ENCODE measurements around the gene SRD5A3. TPM values are rescaled to one million over a fixed set of nuclear protein-coding genes. Genes with fewer than 3 reads are reported as not detected.

SRD5A3 gene
- total and polyA plus RNA-seq, 8 donors: 12.1 to 31.3 (median 15.7) TPM

DNA sequence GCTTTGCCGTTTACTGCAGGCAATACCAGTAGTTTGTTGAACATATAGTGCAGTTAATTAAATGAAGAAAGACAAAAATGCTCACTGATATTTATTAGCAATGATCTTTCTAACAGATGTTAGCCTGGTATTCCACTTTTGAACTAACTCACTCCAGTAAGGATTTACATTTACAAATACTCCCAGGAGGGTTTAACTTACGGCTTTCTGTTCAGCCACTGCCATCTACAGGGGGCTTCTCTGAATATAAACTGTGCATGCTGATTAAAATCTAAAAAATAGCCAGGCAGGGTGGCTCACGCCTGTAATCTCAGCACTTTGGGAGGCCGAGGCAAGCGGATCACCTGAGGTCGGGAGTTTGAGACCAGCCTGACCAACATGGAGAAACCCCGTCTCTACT, 2.2 kb upstream of the SRD5A3 start:
- ATAC-seq (no peak), DNase-seq (no peak)
- intact Hi-C loops (cut with DNase I): loop anchor here in 1 of 2 donors (10.0 kb wide), 1 partner anchor 201 kb away; the partner anchor contains the start of gene CLOCK
- Histone ChIP-seq H3K4me3 (no peak overlapping the region), H3K36me3 (no peaks in the 10 kb centered on the region), H3K9me3 (no peaks in the 10 kb centered on the region), H3K27me3 (no peaks in the 10 kb centered on the region), H3K4me1 (peaks cover 11 to 28% of the 10 kb centered on the region in 2 donors), H3K27ac (no peak overlapping the region)
- no peak for TF ChIP-seq CTCF (IDR thresholded peaks at IDR 0.05)

GRCh38 chr4:55345054-55345453, 988 bp upstream of the SRD5A3 start:
- Histone ChIP-seq H3K4me3 (no peak overlapping the region), H3K36me3 (no peaks in the 10 kb centered on the region), H3K27ac (no peak overlapping the region), H3K4me1 (peaks cover 11 to 29% of the 10 kb centered on the region in 2 donors), H3K9me3 (no peaks in the 10 kb centered on the region), H3K27me3 (no peaks in the 10 kb centered on the region)
- intact Hi-C loops (cut with DNase I): loop anchor here in 1 of 2 donors (10.0 kb wide), 1 partner anchor 200 kb away; the partner anchor contains the start of gene CLOCK
- DNase-seq: no peak
- no peak for ATAC-seq
- TF ChIP-seq CTCF (IDR thresholded peaks at IDR 0.05): no peak

GRCh38 chr4:55346851-55347255, 811 bp downstream of the SRD5A3 start:
- no peaks in the 10 kb centered on the region for H3K36me3 ChIP-seq
- peak overlapping the region; percentile 97 to 98 for H3K27ac ChIP-seq
- no peak for DNase-seq
- H3K27me3 ChIP-seq: no peaks in the 10 kb centered on the region
- H3K4me1 ChIP-seq: peaks cover 11 to 29% of the 10 kb centered on the region in 2 donors
- ATAC-seq: peak; percentile 9
- peak overlapping the region; percentile 59 to 60 for H3K4me3 ChIP-seq
- no peaks in the 10 kb centered on the region for H3K9me3 ChIP-seq
- intact Hi-C loops (cut with DNase I): loop anchor here in 1 of 2 donors (10.0 kb wide), 1 partner anchor 198 kb away; the partner anchor contains the start of gene CLOCK
- TF ChIP-seq CTCF (IDR thresholded peaks at IDR 0.05): no peak

- no peak for DNase-seq
Observed at GRCh38 chr4:55347610-55348228, 1.7 kb downstream of the SRD5A3 start.

More at GRCh38 chr4:55347610-55348228, 1.7 kb downstream of the SRD5A3 start:
- H3K9me3 ChIP-seq: no peaks in the 10 kb centered on the region
- no peak overlapping the region for H3K4me3 ChIP-seq
- ATAC-seq: no peak
- intact Hi-C loops (cut with DNase I): loop anchor here in 1 of 2 donors (10.0 kb wide), 1 partner anchor 197 kb away; the partner anchor contains the start of gene CLOCK
- no peaks in the 10 kb centered on the region for H3K27me3 ChIP-seq
- no peaks in the 10 kb centered on the region for H3K36me3 ChIP-seq
- TF ChIP-seq CTCF (IDR thresholded peaks at IDR 0.05): no peak
- peak overlapping the region in 1 of 2 donors; percentile 98 for H3K27ac ChIP-seq
- peaks cover 11 to 29% of the 10 kb centered on the region in 2 donors for H3K4me1 ChIP-seq
